NCI-H69 (cell line): ENCODE results near the gene ADSS2.
A peak's percentile ranks its signal among the peaks of the same experiment; 100 is the strongest.
"Not testable (repeated sequence)": the region's sequence is repeated elsewhere in the genome, so short reads cannot be mapped to it uniquely, and the experiment has no call there.

Experiments used
- DNase-seq: peaks from one replicate; lab custom pipeline; 2025; lab: John Stamatoyannopoulos, UW

ADSS2 gene

GRCh38 chr1:244365262-244365661 is 86.4 kb downstream of the ADSS2 start:
- DNase-seq, result not testable (repeated sequence)

GRCh38 chr1:244362476-244362875 is 89.2 kb downstream of the ADSS2 start:
- no peak for DNase-seq

DNA sequence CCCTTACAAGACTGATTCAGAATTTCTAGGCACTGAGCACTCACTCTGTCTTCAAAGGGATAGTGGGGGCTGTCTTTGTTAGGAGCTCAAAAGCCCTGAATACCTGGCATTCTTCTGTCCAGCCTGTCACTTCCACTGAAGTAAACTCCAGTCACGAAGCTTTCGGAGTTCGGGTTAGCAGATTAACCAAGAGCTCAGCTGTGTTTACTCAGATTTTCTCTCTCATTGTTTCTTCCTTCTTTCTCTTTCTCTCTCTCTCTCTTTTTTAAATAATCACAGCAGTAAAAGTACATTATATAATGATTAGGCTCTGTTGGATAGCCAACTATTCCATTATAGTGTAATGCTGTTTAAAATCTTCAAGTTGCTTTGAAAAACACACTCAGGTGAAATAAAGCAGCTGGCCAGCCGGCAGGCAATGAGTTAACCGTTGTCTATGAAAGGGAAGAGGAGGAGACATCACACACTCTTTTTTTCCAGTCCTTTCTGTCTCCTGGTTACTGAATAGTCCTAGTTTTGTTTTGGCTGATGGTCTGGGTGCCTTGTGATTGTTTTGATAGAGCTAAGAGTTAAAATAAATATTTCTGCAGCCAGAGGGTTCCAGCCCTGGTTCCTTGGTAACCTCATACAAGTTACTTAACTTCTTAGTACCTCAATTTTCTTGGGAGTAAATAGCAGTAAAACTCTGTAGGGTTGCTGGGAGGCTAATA is 89.8 kb downstream of the ADSS2 start:
- peak; percentile 52 for DNase-seq
